PC-9 (cell line): ENCODE measurements around the gene RGS11.

ENCODE experiments used
- CTCF ChIP-seq: fragments of 200-600 bp; sonication (generic); conservative IDR thresholded peaks from 2 replicates; pipeline ENCODE4 v1.6.1; 2017; ENCODE audit warnings: mixed run types, antibody characterized with exemption, mild to moderate bottlenecking, moderate library complexity
- EZH2 ChIP-seq: fragments of 200-600 bp; sonication (generic); IDR thresholded peaks from 2 replicates; pipeline ENCODE4 v1.8.0; 2017; ENCODE audit warnings: antibody characterized with exemption, low read depth

DNA sequence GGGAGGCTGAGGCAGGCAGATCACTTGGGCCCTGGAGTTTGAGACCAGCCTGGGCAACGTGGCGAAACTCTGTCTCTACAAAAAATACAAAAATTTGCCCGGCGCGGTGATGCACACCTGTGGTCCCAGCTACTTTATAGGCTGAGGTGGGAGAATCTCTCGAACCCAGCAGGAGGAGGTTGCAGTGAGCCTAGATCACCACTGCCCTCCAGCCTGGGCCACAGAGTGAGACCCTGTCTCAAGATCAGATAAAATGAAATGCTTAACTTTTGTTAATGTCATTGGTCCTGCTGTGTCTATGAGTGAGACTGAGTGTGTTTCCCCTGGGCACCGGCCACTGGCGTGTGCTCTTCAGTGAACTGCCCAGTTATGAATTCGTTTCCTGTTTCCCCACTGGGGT, 30.6 kb downstream of the RGS11 start:
- no peak for TF ChIP-seq EZH2
- no peak for TF ChIP-seq CTCF
